ENCODE measurements around the gene LSAMP.
"Not testable (repeated sequence)": the region's sequence is repeated elsewhere in the genome, so short reads cannot be mapped to it uniquely, and the experiment has no call there.

The LSAMP gene

GRCh38 chr3:116111765-116112164 is 333.5 kb downstream of the LSAMP start:
- DNase-seq (ENCODE audit: low read depth), result no peak

GRCh38 chr3:116103868-116104530 is 341.3 kb downstream of the LSAMP start:
- DNase-seq (ENCODE audit: low read depth), result no peak

- DNase-seq (ENCODE audit: low read depth), result no peak
Measured at GRCh38 chr3:116102037-116102436, 343.2 kb downstream of the LSAMP start.

GRCh38 chr3:116097226-116097625 is 348.1 kb downstream of the LSAMP start:
- DNase-seq (ENCODE audit: low read depth), result no peak

GRCh38 chr3:116096631-116097030 is 348.7 kb downstream of the LSAMP start:
- no peak for DNase-seq (ENCODE audit: low read depth)

GRCh38 chr3:116093374-116093773 is 351.9 kb downstream of the LSAMP start:
- DNase-seq (ENCODE audit: low read depth), result no peak

- no peak for DNase-seq (ENCODE audit: low read depth)
Measured at GRCh38 chr3:116087426-116087825, 357.9 kb downstream of the LSAMP start.

- DNase-seq (ENCODE audit: low read depth), result no peak
Measured at GRCh38 chr3:116084999-116085791, 360.1 kb downstream of the LSAMP start.

GRCh38 chr3:116083683-116084082 is 361.6 kb downstream of the LSAMP start:
- DNase-seq (ENCODE audit: low read depth), result no peak

- DNase-seq (ENCODE audit: low read depth), result no peak
Measured at GRCh38 chr3:116078561-116078960, 366.7 kb downstream of the LSAMP start.

GRCh38 chr3:116077557-116077956 is 367.7 kb downstream of the LSAMP start:
- no peak for DNase-seq (ENCODE audit: low read depth)

- DNase-seq (ENCODE audit: low read depth), result no peak
Measured at GRCh38 chr3:116077059-116077458, 368.2 kb downstream of the LSAMP start.

- not testable (repeated sequence) for DNase-seq (ENCODE audit: low read depth)
Measured at GRCh38 chr3:116070516-116071278, 374.6 kb downstream of the LSAMP start.

- DNase-seq (ENCODE audit: low read depth), result no peak
Measured at GRCh38 chr3:116070061-116070460, 375.2 kb downstream of the LSAMP start.

- DNase-seq (ENCODE audit: low read depth), result no peak
Measured at GRCh38 chr3:116069024-116069423, 376.3 kb downstream of the LSAMP start.

GRCh38 chr3:116067326-116067725 is 378.0 kb downstream of the LSAMP start:
- no peak for DNase-seq (ENCODE audit: low read depth)

- DNase-seq (ENCODE audit: low read depth), result no peak
Measured at GRCh38 chr3:116065501-116065900, 379.8 kb downstream of the LSAMP start.

GRCh38 chr3:116064646-116065045 is 380.6 kb downstream of the LSAMP start:
- DNase-seq (ENCODE audit: low read depth), result no peak

GRCh38 chr3:116059421-116060096 is 385.7 kb downstream of the LSAMP start:
- no peak for DNase-seq (ENCODE audit: low read depth)

- no peak for DNase-seq (ENCODE audit: low read depth)
Measured at GRCh38 chr3:116058844-116059243, 386.4 kb downstream of the LSAMP start.

GRCh38 chr3:116057400-116058006 is 387.8 kb downstream of the LSAMP start:
- DNase-seq (ENCODE audit: low read depth), result no peak

- DNase-seq (ENCODE audit: low read depth), result no peak
Measured at GRCh38 chr3:116056280-116056679, 389.0 kb downstream of the LSAMP start.
